GM18951 (cell line): ENCODE results near the gene PLCH2.

Experiments used
- POLR2A ChIP-seq: IDR thresholded peaks from 4 replicates; pipeline ENCODE4 v1.6.1; 2011; ENCODE audit warnings: mild to moderate bottlenecking; ENCODE audit not compliant: insufficient read length, insufficient read depth; ENCODE audit errors: extremely low read depth
- in situ Hi-C: fragments of 300-500 bp; cut with MboI; formaldehyde crosslinking; loops from one replicate; pipeline ENCODE4 v1.12.0; 2022; ENCODE audit warnings: low sequenced_read_pairs, mixed read lengths, inconsistent platforms; ENCODE audit not compliant: unreplicated experiment

Gene PLCH2

GRCh38 chr1:2502661-2503553 is 26.8 kb downstream of the PLCH2 start:
- in situ Hi-C loops, result no loop called here
- TF ChIP-seq POLR2A, result no peak

DNA sequence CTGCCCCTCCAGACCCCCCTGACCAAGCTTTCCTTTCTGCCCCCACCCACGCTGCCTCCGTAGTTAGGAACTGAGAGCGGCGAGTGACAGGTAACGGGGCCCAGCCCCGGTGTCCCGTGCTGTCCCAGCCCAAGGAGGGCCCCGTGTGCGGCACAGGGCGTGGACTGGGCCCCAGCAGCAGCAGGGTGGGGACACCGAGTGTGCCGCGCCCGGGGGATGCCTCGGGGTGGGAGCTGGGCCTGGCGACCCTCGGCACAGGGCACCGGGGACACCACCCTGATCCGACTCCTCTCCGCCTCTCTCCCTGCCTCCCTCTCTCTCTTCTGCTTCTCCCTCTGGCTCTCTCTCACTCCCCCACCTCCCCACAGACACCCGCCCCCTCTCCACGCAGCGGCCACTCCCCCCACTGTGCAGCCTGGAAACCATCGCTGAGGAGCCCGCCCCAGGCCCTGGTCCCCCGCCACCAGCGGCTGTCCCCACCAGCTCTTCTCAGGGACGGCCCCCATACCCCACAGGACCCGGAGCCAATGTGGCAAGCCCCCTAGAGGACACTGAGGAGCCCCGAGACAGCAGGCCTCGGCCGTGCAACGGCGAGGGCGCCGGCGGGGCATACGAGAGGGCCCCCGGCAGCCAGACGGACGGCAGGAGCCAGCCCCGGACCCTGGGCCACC is 27.6 kb downstream of the PLCH2 start:
- TF ChIP-seq POLR2A, result no peak
- in situ Hi-C loops, result no loop called here

DNA sequence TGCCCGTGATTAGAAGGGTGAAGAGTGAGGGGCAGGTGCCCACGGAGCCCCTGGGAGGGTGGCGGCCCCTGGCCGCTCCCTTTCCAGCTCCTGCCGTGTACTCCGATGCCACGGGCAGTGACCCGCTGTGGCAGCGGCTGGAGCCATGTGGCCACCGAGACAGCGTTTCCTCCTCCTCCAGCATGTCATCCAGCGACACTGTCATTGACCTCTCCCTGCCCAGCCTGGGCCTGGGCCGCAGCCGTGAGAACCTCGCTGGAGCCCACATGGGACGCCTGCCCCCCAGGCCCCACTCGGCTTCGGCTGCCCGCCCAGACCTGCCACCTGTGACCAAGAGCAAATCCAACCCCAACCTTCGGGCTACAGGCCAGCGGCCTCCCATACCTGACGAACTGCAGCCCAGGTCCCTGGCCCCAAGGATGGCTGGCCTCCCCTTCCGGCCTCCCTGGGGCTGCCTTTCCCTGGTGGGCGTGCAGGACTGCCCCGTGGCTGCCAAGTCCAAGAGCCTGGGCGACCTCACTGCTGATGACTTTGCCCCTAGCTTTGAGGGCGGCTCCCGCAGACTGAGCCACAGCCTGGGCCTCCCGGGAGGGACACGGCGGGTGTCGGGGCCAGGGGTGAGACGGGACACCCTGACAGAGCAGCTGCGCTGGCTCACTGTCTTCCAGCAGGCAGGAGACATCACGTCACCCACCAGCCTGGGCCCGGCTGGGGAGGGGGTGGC is 28.3 kb downstream of the PLCH2 start:
- in situ Hi-C loops, result no loop called here
- no peak for TF ChIP-seq POLR2A

DNA sequence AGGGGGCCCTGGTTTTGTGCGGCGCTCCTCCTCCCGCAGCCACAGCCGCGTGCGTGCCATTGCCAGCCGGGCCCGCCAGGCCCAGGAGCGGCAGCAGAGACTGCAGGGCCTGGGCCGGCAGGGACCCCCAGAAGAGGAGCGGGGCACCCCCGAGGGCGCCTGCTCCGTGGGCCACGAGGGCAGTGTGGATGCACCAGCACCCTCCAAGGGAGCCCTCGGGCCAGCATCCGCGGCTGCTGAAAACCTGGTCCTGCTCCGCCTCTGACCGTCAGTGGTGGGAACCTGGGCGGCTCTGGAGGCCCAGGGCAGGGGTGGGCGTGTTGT is 28.8 kb downstream of the PLCH2 start:
- in situ Hi-C loops, result no loop called here
- no peak for TF ChIP-seq POLR2A

DNA sequence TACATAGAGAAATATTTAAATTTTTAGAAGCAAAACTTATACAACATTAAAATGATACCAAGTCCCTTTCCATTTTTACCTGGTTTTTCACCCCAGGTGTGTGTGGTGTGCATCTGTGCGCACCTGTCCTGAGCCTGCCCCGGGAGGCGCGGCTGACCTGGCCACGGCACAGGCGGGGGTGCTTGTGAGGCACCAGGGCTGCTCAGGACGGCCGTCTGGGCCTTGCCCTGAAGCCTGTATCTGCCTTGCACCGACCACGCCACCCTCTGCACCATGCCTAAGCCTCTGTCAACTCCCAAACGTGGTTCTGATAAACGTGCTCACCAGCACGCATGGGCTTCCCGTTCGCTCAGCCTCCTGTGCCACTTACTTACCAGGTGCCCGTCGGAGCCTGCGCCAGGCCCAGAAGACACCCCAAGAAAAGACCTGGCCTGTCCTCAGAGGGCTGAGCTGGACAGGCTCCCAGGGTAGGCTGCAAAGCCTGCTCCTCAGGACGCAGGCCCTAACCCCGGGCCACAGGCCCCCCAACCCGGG is 29.4 kb downstream of the PLCH2 start:
- no peak for TF ChIP-seq POLR2A
- in situ Hi-C loops, result no loop called here

DNA sequence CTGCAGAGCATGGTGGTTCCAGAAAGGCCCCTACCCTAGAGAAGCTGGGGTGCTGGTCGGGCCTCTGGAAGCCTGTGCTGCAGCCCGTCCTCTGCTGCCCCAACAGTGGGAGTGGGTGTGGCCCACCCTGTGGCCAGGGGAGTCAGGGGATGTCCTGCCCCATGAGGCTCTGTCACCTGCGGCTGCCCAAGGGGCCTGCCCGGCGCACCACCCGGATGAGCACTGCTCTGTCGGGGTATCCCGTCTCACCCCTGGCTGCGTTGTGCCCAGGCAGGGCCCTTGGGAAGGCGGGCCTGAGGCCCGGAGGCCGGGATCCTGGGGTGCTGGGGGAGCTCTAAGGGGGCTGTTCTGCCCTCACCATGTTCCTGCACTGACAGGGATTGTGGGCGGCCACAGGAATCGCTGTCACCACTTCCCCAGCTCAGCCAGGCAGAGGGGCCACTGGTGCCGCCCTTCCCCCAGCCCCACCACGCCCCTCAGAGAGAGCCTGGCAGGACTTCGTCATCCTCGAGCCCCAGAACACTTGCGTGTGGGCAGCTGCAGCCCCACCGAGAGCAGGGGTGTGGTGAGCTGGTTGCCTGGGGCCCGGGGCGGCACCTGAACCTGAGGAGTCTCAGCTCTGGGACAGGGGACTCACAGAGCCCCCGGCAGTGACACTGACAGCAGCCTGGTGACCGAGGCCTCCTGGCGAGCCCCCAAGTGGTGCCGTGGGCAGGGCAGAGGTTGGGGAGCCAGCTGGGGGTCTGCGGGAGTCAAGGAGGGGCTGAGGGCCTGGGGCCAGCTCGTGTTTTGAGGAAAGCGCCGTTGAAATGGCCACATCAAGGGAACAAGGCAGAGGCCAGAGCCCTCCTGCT is 30.1 kb downstream of the PLCH2 start:
- in situ Hi-C loops, result no loop called here
- TF ChIP-seq POLR2A, result no peak

- no peak for TF ChIP-seq POLR2A
- in situ Hi-C loops, result no loop called here
These were observed 30.9 kb downstream of the PLCH2 start for GRCh38 chr1:2506901-2507565.

DNA sequence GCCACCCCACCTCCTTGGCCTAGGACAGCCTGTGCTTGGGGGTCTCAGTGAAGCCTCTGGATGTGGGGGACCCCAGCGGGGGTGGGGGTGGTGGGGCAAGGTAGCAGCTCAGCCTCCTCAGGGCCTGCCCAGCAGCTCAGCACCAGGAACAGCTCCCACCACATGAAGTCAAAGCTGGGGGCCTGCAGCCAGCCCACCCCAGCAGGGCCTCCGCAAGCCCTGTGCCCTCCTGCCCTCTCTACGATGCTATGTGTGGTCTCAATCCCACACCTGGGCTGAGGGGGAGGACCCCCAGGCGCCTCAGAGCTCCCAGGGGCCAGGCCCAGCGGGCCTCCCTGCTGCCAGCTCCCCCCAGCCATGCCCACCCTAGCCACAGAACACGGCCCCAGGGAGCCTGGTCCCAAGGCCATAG is 31.7 kb downstream of the PLCH2 start:
- TF ChIP-seq POLR2A, result no peak
- in situ Hi-C loops, result no loop called here

- in situ Hi-C loops, result no loop called here
- no peak for TF ChIP-seq POLR2A
These were observed 32.1 kb downstream of the PLCH2 start for GRCh38 chr1:2508180-2508579.

GRCh38 chr1:2508751-2509150 is 32.7 kb downstream of the PLCH2 start:
- no peak for TF ChIP-seq POLR2A
- in situ Hi-C loops, result no loop called here

GRCh38 chr1:2509589-2509988 is 33.5 kb downstream of the PLCH2 start:
- TF ChIP-seq POLR2A, result no peak
- in situ Hi-C loops, result no loop called here
